ENCODE data around the gene EHMT1. TPM values are rescaled to one million over a fixed set of nuclear protein-coding genes. Genes with fewer than 3 reads are reported as not detected.
"Not testable (repeated sequence)": the region's sequence is repeated elsewhere in the genome, so short reads cannot be mapped to it uniquely, and the experiment has no call there.

EHMT1 gene
- total RNA-seq, 1 donor from 2014 or later, result 38.3 TPM

DNA sequence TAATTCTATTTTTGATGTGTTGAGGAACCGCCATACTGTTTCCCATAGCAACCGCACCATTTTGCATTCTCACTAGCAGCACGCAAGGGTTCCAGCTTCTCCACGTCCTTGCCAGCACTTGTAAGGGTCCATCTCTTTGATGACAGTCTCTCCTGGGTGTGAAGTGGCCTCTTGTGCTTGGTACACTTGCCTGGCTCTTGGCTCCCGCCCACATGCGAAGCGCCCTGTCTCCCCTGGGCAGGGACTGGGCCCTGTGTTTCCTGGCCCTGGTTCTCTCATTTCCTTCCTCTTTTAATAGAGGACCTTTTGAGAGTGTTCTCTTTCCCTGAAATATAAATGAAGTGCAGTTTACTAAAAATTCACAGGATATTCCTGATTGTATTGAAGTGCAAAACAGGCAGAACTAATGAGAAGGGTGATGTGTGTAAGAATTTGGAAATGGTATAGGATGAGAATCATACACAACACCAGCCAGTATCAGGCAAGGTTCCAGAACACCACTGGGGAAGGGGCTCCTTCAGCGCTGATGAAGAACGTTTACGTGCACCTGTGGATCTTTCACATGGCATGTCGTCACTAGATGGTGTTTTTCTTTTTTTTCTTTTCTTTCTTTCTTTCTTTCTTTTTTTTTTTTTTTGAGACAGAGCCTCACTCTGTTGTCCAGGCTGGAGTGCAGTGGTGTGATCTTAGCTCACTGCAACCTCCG is 73.0 kb downstream of the EHMT1 start:
- DNase-seq (ENCODE audit: low read depth in 2 of 2), result peak in 1 of 2 donors; percentile 41

DNA sequence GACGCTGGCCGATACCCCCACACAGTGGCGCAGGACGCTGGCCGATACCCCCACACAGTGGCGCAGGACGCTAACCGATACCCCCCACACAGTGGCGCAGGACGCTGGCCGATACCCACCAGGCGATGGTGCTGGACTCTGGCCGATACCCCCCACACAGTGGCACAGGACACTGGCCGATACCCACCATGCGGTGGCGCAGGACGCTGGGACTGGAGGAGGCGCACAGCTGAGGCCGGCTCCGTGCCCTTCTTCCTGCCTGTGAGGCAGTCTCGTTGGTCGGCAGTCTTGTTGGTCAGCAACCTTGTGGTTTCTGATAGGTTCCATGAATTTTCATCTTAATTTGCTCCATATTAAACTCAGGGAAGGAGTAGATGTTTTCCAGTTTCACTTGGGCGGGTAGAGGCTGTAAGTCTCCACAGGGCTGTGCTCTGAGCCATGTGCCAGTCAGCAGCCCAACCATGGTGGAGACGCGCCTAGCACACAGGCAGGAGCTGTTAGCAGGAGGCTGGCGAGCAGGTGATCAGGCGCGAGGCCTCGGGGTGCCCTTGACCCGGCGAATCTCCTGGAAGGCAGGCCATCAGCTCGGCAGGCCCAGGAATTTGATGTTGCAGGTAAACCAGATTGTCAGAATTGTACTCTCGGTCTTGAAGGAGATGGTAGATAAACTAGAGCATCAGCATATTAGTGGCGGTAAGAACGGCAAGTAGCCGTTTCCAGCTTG is 75.6 kb downstream of the EHMT1 start:
- no peak for DNase-seq (ENCODE audit: low read depth in 2 of 2)

DNA sequence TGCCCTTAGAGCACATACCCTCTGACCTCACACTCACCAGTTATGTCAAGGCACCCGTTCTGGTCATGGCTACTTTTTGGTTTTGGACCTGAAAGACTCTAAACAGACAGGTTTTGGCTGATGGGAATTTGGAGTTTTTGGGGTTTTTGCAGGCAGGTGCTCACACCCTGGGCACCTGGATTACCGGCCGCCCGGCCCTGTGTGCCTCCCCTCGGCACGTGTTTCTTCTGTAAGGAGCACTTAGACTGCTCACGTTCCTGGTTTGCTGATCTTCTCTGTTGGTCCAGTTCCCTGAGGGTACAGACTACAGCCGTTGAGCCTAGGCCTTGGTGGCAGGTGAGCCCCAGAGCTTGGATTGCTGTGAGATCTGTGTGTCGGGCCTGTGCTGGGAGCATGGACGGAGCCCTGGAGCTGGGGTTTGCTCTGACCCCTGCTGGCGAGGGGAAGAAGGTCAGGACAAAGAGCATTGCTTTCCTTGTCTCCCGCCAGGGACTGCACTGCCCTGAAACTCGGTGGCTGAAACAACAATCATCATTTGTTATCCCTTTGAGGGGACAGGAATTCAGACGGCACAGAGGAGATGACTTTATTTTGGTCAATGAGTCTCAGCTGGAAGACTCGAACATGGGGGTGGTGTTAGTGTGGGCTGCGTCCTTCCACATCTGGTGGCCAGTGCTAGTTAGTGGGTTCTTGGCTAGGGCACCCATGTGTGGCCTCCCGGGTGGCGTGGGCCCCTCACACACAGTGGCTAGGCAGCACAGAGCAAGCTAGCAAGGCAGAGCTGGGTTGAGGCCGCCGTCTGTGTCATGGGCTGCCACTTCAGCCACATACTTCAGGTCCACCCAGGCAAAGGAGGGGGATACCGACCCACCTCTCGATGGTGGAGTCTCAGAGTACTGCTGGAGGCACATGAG is 76.4 kb downstream of the EHMT1 start:
- DNase-seq (ENCODE audit: low read depth in 2 of 2), result peak; percentile 33 to 56

DNA sequence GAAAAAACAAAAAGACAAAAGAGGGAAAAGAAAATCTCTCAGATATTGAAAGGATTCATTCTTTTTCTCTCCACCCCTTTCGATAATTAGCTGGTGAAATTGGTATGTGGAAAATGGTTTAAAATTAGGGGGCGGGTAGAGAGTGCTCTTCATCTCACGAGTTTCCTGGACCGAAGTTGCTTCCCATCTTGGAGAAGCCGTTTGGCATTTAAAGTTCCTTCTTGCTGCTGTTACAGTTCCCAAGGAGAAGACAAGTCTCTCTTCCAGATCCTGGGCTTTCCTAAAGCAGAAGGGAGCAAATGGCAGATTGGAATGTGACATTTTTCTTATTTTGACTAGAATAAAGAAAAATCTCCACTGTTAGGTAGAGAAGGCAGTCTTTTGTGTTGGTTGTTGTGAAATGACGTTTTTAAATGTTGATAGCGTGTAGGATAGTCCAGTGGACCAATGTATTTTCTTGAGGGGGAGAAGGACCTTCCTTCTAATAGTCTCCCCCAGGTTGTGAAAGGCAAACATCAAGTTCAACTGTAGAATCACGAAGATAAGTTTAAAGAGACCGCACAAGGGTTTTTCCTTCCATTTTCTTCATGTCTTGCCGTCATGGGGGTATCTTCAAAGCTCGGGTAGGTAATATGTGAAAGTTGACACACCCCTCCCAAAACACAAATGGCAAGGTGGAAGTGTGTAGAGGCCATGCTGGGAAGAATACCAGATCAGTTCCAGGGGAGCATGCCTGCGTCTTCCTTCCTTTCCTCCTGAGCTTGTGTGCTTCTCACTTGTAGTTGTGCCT is 77.5 kb downstream of the EHMT1 start:
- DNase-seq (ENCODE audit: low read depth in 2 of 2), result no peak

DNA sequence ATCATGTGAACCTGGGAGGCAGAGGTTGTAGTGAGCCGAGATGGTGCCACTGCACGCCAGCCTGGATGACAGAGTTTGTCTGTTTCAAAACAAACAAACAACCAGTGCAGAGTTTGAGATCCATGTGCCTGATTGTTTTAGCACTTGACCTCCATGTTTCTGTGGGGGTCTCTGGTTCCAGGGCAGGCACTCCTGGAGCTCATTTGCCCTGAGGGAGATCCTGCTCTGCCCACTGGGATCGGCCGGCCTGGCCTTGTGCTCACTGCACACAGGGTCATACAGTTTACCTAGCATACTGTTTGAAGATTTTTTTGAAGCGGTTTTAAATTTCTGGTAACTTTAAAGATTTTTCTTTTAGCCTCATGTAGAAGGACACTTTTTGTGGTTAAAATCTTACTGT is 78.4 kb downstream of the EHMT1 start:
- DNase-seq (ENCODE audit: low read depth in 2 of 2), result no peak

DNA sequence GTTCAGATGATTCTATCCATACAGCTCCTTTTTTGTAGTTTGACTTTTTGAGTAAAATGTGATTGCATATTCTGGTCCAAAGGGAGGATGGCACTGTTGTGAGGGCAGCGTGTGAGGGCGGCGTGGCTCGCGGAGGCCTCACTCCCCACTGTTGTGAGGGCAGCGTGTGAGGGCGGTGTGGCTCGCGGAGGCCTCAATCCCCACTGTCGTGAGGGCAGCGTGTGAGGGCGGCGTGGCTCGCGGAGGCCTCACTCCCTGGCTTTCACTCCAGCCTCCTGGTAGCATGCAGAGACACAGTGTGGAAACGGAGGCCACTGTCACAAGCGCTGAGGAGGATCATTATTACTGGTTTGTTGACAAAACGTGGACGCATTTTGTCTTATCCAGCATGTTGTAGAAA is 79.0 kb downstream of the EHMT1 start:
- DNase-seq (ENCODE audit: low read depth in 2 of 2), result no peak

DNA sequence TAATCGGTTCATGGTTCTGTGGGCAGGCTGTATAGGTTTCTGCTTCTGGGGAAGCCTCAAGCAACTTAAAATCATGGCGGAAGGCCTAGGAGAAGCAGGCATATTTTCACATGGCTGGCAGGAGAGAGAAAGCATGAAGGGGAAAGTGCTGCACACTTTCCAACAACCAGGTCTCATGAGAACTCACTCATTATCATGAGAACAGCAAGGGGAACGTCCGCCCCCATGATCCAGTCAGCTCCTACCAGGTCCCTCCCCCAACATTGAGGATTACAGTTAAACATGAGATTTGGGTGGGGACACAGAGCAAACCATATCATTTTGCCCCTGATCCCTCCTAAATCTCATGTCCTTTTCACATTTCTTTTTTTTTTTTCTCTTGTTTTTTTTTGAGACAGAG is 82.1 kb downstream of the EHMT1 start:
- DNase-seq (ENCODE audit: low read depth in 2 of 2), result no peak

DNA sequence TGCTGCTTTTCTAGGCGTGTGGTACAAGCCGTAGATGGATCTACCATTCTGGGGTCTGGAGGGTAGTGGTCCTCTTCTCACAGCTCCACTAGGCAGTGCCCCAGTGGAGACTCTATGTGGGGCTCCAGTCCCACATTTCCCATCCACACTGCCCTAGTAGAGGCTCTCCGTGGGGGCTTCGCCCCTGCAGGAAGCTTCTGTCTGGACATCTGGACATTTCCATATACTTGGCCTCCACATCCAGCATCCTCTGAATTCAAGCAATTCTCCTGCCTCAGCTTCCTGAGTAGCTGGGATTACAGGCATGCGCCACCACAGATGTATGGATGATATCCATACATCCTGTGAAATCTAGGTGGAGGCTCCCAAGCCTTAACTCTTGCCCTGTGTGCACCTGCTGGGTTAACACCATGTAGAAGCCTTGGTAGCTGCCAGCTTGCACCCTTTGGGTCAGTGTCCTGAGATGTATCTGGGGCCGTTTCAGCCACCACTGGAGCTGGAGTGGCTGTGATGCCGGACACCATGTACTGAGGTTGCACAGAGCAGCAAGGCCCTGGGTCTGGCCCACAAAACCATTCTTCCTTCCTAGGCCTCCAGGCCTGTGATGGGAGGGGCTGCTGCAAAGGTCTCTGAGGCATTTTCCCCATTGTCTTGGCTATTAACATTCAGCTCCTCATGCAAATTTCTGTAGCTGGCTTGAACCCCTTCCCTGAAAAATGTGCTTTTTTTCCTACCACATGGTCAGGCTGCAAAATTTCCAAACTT is 84.0 kb downstream of the EHMT1 start:
- DNase-seq (ENCODE audit: low read depth in 2 of 2), result no peak

DNA sequence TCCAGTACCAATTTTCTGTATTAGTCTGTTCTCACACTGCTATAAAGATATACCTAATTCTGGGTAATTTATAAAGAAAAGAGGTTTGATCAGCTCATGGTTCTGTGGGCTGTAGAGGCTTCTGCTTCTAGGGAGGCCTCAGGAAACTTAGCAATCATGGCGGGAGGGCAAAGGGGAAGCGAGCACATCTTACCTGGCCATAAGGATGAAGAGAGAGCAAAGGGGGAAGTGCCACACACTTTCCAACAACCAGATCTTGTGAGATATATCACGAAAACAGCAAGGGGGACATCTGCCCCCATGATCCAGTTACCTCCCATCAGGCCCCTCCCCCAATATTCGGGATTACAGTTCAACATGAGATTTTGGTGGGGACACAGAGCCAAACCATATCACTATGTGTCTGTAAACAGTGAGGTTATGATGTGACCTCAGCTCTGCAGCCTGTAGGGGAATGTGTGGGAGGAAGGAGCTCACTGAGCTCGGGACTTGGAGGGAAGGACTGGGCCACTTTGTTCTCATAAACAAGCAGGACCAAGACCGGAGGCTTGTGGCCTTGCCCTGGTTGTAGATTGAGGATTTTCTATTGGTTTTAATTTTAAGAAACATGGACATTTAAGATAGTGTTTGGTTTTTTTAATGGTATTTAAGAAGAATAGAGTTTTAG is 85.2 kb downstream of the EHMT1 start:
- no peak for DNase-seq (ENCODE audit: low read depth in 2 of 2)

DNA sequence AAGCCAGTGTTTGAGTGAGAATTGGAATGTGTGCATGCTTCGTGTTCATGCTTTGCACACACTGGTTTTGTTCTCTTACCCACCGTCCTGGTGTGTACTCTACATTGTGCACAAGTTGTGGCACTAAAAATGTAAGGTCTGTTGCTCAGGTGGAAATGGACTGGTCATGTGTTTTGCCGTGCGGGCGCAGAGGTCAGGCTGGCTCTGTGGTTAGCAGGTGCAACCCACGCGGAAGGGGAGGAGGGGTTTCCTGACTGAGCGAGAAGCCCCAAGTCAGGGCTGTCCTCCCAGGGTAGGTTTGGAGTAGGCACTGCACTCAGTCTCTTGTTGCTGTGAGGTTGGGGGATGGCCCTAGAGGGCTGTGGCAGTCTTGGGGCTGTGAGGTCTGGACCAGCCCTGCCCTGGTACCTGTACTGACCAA is 86.6 kb downstream of the EHMT1 start:
- DNase-seq (ENCODE audit: low read depth in 2 of 2), result peak in 1 of 2 donors; percentile 13

DNA sequence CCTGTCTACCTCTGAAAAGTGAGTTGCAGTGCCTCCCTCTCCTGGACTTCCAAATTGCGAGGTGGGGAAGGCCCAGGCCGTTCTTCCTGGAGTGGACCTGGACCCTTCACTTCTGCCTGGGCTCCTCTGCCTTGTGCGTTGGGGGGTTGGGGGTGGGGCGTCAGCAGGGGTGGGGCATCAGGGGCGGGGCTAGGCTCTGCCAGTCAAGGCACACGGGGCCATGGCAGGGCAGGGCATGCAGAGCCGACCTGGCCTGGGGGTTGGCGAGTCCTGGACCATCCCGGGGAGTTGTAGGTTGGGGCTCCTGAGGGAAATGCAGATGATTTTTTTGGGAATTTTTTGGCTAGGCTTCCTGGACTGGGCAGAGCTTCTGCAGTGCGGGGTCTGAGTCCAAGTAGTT is 87.1 kb downstream of the EHMT1 start:
- no peak for DNase-seq (ENCODE audit: low read depth in 2 of 2)

DNA sequence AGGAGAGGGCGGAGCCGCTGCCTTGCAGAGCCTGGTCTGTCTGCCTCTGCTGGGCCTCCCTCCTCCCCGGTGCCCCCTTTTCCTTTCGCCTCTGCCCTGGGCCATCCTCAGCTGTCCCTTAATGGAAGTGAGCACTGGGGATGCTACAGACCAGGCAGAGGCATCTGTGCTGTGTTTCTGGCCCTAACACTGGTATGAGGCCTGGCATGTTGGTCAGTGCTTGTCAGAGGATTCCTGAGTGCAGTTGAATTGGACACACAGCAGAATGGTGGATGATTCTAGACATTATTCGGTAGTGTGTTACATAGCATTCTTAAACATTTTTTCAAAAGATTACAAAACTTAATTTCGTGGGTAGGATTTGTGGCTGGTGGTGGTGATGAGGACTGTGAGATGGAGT is 88.6 kb downstream of the EHMT1 start:
- no peak for DNase-seq (ENCODE audit: low read depth in 2 of 2)

DNA sequence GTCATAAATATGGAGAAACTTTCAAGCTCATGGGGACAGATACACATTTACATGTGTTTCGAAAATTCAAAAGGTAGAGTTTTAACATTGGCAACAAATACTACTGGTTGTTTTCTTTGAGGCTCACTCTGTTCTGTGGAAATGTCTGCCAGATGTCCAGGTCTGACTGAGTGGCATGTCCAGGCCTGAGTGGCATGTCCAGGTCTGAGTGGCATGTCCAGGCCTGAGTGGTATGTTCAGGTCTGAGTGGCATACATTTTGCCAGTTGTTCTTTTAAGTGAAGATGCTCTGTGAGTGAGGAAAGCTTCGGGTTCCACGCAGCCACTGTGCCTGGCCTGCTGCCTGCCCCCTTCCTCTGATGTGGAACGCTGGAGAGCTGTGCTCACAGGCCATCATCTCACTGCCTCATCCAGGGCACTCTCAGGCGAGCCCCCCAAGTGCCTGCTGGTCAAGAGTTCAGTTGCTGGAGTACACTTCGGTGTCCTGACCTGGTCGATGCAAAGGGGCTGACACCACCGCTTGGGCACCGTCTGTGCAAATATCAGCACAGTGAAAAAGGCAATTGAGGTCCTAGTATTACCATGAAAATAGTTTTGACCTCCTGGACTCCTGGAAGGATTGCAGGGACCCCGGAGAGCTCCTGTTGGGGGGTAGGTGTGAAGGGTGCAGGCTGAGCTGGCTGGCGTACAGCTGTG is 89.9 kb downstream of the EHMT1 start:
- no peak for DNase-seq (ENCODE audit: low read depth in 2 of 2)

DNA sequence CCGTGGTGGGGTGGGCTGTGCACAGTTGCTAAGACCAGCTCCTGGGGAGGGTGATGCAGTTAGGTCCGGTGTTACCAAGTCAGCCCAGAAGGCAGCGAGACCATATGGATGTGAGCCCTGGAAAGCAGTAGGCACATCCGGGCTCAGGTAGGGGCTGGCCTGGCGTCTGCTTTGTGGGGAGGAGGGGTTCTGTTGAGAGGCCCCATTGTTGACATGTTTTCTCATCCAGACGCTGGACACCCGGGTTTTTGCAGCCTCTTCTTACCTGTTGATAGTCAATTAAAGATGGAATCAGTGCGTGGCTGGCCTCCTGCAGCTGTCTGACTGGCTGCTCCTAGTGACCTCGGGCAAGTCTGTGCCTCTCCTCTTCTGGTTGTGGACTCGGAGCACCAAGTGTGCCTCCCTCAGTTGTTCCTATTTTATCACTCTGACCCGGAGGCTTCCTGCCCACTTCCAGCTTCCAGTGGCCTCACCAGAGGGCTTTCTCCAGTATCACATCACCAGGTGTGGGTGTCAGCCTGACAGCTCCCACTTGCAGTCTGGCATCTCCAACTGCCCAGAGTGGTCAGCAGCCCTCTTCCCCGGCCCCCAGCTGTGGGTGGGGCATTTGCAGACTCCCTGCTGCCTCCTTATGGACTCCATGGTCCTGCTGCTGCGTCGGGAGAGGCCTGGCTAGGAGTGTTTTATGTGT is 90.8 kb downstream of the EHMT1 start:
- no peak for DNase-seq (ENCODE audit: low read depth in 2 of 2)

DNA sequence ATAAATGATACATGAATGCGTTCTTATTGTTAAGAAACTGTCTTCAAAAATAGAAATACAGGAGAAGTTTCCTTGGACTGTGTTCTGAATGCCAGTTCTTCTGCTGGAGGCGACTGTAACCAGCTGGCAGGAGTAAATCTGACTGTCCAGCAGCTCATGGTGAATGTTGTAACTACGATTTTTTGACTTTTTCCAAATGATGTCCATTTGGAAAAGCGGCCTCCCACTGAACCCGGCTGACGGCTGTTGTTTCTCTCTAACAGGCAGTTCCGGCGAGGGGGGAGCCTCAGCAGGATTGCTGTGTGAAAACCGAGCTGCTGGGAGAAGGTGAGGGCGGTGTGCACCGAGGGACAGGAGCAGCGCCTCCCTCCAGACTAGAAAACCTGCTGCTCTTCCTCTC is 91.9 kb downstream of the EHMT1 start:
- no peak for DNase-seq (ENCODE audit: low read depth in 2 of 2)

DNA sequence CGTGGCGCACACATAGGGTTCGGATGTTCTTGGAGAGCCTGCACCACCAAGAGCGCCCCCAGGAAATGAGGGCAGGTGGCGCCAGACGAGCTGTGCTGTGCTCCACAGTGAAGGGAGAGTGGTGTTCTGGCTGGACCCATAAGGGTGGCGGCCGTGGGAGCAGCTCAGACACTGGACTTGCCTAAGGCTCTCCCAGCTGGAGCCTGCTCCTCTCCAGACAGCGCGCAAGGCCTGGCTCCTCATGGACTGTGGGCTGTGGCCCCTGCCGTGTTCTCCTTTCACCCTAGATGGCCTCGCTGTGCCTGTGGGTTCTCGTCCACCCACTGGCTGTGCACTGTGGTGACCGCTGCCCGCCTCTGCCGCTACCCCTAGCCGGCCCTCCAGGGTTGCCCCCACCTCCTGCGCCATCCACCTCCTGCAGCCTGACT is 92.9 kb downstream of the EHMT1 start:
- no peak for DNase-seq (ENCODE audit: low read depth in 2 of 2)

DNA sequence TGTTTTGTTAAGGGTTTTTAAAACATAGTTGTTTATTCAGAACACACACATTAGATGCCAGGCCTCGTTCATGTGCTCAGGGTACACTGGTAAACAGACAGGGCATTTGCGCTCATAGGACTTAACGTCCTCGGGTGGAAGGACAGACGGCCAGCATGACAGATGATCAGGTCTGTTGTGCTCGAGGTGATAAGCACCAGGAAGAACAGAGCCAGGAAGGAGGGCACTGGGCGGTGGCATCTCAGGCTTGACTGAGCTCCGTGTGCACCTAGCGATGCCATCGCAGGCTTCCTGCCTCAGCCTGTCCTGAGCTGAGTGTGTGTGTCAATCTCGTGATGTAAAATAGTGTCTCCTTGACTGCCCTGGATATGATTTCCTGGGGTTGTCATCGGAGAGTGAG is 96.5 kb downstream of the EHMT1 start:
- DNase-seq (ENCODE audit: low read depth in 2 of 2), result no peak

DNA sequence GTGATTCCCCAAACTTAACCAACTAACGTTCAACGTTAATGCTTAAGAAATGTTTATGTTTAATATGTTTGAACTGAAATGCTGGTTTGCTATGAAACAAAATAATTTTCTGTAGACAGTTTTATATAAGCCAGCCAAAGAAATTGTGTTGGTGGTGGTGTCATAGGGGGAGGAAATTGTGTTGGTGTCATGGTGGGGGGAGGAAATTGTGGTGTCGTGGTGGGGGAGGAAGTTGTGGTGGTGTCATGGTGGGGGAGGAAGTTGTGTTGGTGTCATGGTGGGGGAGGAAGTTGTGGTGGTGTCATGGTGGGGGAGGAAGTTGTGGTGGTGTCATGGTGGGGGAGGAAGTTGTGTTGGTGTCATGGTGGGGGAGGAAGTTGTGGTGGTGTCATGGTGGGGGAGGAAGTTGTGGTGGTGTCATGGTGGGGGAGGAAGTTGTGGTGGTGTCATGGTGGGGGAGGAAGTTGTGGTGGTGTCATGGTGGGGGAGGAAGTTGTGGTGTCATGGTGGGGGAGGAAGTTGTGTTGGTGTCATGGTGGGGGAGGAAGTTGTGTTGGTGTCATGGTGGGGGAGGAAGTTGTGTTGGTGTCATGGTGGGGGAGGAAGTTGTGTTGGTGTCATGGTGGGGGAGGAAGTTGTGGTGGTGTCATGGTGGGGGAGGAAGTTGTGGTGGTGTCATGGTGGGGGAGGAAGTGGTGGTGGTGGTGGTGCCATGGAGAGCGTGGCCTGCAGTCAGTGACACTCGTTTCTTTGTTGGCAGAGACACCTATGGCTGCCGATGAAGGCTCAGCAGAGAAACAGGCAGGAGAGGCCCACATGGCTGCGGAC is 97.3 kb downstream of the EHMT1 start:
- not testable (repeated sequence) for DNase-seq (ENCODE audit: low read depth in 2 of 2)
